GM18499 (cell line): ENCODE data around the gene ZNF611.
"Not testable (repeated sequence)": the region's sequence is repeated elsewhere in the genome, so short reads cannot be mapped to it uniquely, and the experiment has no call there.

Source experiments
- ATAC-seq: cut with Tn5 transposase; IDR thresholded peaks from one replicate; pipeline ENCODE4 v1.9.1; 2021; ENCODE audit warnings: moderate number of reproducible peaks; ENCODE audit not compliant: insufficient read depth, unreplicated experiment

The ZNF611 gene

DNA sequence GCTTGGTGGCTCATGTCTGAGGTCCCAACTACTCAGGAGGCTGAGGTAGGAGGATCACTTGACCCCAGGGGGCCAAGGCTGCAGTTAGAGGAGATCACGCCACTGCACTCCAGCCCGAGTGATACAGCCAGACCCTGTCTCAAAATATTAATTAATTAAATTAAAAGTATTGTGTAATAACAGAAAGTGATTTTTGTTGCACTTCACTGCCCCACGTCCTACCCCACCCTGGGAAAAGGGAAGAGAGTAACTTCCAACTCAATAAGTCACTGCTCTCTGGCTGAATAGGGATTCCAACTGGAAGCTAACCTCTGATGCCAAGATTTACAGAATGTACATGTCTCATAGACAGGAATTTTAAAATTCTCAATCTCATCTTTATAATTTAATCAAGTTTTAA is 47.2 kb downstream of the ZNF611 start:
- no peak for ATAC-seq

GRCh38 chr19:52685811-52686210 is 49.0 kb downstream of the ZNF611 start:
- no peak for ATAC-seq

DNA sequence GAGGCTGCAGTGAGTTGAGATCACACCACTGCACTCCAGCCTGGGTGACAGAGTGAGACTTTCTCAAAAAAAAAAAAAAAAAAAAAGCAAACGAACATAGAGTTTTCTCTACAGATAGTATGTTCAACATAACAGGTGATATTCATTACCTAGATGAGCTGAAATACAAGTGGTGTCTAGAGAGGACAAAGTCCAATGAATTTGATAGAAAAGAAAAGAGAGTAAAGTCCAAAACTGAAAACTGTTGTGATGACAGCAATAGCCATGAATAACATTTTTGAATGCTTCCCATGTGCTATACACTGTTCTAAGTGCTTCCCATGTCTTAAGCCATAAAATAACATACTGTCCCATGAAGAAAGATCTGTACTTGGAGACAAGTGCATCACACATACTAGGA is 53.6 kb downstream of the ZNF611 start:
- ATAC-seq: not testable (repeated sequence)

DNA sequence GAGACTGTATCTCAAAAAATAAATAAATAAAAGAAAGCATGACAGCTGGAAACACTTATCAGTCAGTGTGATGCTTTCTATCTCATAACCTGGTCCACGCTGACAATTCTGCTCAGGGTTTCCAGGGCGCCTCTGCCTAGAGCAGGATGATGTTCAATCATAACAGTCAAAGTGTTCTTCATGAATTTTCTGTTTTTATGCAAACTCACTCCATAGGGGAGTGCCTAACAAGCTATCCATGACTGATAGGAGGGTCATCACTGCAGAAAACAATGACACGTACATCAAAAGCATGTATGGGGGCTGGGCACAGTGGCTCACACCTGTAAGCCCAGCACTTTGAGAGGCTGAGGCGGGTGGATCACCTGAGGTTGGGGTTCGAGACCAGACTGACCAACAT is 55.2 kb downstream of the ZNF611 start:
- no peak for ATAC-seq

DNA sequence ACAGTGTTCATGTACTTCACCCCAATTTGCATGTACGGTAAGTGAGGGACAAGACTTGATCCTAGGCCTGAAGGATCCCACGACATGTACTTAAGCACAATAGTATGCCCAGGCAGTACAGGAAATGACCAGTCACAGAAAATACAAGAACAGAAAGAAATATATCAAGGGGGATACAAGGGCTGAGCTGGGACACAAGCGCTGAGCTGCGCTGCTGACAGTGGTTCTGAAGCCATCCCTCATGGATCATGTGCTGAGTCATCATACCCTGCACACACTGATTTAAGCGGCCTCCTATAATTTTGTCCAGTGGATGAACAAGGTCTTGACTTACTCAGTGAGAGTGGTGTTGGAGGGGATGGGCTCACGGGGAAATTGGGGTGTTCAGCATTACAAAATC is 59.6 kb downstream of the ZNF611 start:
- ATAC-seq: not testable (repeated sequence)

GRCh38 chr19:52673014-52673413 is 61.8 kb downstream of the ZNF611 start:
- no peak for ATAC-seq

GRCh38 chr19:52670046-52670445 is 64.8 kb downstream of the ZNF611 start:
- ATAC-seq: no peak

GRCh38 chr19:52669586-52669985 is 65.3 kb downstream of the ZNF611 start:
- ATAC-seq: no peak

GRCh38 chr19:52667972-52668371 is 66.9 kb downstream of the ZNF611 start:
- ATAC-seq: no peak

GRCh38 chr19:52666506-52666905 is 68.3 kb downstream of the ZNF611 start:
- ATAC-seq: no peak

GRCh38 chr19:52665529-52665928 is 69.3 kb downstream of the ZNF611 start:
- no peak for ATAC-seq

DNA sequence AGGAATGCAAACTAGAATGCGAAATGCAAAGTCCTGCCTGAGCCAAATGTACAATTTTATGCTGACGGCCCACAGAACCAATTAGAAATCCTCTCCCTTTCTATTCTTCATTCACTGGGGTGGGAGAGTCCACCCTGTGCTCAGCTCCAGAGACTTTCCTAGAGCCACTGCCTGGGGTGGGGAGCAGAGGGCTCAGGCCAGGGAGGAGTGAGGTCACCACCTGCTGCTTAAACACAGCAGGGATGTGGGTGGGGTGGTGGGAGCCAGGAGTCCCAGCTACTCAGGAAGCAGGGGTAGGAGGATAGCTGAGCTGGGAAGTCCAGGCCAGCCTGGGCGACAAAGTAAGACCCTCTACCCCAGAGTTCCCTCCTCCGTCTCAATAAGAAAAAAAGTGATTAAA is 69.8 kb downstream of the ZNF611 start:
- ATAC-seq: no peak

- ATAC-seq: no peak
Measured at GRCh38 chr19:52664461-52664860, 70.4 kb downstream of the ZNF611 start.

GRCh38 chr19:52662631-52663030 is 72.2 kb downstream of the ZNF611 start:
- ATAC-seq: no peak

DNA sequence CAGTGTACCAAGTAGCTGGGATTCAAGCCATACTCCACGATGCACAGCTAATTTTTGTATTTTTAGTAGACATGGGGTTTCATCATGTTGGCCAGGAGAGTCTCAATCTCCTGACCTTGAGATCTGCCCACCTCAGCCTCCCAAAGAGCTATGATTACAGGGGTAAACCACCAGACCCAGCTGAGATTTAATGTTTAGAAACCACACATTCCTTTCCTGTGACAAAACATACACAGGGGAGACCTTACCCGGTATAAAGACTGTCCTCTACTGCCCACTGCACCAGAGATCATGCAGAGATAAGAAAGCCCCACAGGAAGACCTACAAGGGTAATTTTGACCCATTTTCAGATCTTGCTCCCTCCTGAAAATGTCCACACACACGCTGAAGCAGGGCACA is 73.9 kb downstream of the ZNF611 start:
- no peak for ATAC-seq

- ATAC-seq: no peak
Measured at GRCh38 chr19:52659013-52659412, 75.8 kb downstream of the ZNF611 start.

- no peak for ATAC-seq
Measured at GRCh38 chr19:52658595-52658994, 76.2 kb downstream of the ZNF611 start.

DNA sequence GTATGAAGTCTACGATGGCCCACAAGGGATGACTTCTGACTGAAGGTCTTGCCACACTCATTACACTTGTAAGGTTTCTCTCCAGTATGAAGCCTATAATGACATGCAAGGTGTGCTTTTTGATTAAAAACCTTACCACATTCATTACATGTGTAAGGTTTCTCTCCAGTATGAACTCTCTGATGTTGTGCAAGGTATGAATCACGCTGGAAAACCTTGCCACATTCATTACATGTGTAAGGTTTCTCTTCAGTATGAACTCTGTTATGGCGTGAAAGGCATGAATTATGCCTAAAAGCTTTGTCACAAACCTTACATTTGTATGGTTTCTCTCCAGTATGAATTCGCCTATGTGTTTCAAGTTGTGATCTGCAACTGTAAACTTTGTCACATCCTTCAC is 81.7 kb downstream of the ZNF611 start:
- ATAC-seq: no peak
